HPDE6-E6E7 (cell line): ENCODE data around the gene GTF2A1L.
A peak's percentile ranks its signal among the peaks of the same experiment; 100 is the strongest.
"Not testable (repeated sequence)": the region's sequence is repeated elsewhere in the genome, so short reads cannot be mapped to it uniquely, and the experiment has no call there.

ENCODE experiments used
- DNase-seq: peaks from one replicate; pipeline ENCODE4 v3.0.0; 2011; ENCODE audit warnings: missing footprints; ENCODE audit errors: extremely low spot score

GTF2A1L gene, protein sequence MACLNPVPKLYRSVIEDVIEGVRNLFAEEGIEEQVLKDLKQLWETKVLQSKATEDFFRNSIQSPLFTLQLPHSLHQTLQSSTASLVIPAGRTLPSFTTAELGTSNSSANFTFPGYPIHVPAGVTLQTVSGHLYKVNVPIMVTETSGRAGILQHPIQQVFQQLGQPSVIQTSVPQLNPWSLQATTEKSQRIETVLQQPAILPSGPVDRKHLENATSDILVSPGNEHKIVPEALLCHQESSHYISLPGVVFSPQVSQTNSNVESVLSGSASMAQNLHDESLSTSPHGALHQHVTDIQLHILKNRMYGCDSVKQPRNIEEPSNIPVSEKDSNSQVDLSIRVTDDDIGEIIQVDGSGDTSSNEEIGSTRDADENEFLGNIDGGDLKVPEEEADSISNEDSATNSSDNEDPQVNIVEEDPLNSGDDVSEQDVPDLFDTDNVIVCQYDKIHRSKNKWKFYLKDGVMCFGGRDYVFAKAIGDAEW

DNA sequence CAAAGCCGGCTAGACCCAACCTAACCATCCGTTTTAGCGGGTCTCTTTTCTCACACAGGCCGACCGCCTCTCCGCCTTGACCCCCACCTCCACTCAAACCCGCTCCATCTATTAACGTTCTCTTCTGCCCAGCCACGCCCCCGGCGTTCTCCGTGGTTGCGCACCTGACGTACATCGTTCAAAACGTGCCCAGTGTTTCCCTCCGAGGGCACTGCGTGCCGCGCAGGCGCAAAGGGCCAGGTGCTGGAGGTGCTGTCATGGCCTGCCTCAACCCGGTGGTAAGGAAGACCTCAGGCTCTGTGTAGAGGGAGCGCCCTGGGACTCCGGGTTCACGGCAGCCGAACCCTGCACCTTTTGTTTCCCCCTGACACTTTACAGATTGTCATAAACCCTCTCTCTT, at the start of gene GTF2A1L:
TSS of gene GTF2A1L (plus strand) at position 239 of the 400 bp plus-strand sequence. CDS start at position 258, 19 bp downstream.
- DNase-seq = no peak

DNA sequence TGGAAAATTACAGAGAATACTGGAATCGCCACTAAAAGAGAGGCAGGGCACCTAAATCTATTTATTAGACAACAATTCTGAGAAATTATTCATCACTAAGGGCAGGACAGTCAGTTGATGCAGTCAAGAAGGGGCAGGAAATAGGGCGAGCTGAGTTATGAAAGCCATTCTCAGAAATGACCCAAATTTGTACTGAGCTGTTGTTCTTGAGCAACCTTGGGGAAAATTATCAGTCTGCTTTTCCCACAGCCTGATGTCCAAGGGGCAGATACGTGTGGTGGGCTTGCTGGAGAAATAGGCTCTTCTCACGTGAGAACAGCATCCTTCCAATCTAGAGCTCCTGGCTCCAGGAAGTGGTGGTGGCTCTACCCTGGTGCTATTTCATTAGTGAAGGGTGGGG, 49.1 kb upstream of the GTF2A1L start:
- DNase-seq = no peak

DNA sequence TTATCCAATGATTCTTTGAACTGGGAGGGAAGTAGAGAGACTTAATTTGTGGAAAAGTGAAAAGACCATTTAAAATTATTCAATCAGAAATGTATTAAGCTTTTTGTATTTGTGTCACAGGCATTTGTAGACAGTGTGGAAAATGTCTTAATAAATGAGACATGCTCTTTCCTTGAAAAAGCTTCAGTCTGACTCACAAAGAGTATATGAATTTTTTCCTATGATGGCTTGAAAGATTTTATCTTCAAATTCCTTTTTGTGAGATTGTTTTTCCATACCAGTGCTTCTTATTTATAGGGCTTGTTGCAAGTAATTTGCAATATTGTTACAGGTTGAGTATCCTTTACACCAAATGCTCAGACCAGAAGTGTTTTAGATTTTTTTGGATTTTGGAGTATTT, 48.2 kb upstream of the GTF2A1L start:
- no peak for DNase-seq

DNA sequence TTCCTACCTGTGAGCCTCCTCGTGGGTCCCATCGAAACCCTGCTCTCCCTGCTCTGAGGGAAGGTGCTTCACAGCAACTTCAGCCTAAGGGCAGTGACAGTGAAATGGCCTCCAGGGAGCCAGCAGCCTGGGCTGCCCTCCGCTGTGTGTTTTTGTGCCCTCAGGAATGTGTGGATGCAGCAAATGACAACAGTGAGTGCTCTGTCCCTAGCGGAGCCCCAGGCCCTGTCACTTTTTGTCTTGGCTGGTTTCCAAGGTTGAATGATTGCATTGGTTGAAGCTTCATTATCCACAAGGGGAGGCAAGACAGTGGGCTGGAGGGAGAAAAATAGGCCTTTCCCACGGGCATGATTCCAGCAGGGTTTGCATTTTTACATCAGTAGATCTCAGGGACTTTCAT, 44.8 kb upstream of the GTF2A1L start:
- DNase-seq = no peak

DNA sequence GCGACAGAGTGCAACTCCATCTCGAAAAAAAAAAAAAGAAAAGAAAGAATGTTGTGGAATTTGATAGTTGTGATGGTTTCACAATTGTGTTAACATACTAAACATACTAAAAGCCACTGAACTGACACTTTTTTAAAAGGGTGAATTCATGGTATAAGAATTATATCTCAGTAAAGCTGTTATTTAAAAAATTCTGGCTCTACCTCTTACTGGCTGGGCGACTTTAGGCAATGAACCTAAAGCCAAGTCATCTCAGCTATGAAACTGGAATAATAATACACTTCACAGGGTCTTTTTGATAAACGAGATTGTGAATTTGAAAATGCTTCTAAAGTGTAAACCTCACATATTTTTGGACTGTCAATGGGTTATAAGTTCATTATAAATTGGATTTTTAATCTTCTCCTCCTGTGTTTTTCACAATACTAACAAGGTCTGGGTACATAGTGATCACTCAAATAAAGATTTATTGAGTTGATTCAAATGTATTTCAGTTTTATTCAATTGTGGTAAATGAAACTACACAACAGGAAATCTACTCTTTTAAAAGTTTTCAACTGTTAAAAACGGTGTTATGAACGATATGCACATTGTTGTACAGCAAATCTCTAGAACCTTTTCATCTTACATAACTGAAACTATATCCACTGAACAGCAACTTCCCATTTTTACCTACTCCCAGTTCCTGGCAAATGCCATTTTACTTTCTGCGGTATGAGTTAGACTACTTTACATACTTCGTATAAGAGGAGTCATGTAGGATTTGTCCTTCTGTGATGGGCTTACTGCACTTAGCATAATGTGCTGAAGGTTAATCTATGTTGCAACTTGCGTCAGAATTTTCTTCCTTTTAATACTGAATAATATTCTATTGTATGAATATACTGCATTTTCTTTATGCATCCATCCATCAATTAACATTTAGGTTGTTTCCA, 43.0 kb upstream of the GTF2A1L start:
- no peak for DNase-seq

DNA sequence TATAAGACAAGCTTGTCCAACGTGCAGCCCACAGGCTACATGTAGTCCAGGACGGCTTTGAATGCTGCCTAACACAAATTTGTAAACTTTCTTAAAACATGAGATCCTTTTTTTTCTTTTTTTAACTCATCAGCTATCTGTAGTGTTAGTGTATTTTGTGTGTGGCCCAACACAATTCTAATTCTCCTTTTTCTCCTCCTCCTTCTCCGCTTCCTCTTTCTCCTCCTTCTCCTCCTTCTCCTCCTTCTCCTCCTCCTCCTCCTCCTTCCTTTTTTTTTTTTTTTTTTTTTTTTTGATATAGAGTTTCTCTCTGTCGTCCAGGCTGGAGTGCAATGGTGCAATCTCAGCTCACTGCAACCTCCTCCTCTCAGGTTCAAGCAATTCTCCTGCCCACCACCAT, 39.3 kb upstream of the GTF2A1L start:
- DNase-seq = no peak

DNA sequence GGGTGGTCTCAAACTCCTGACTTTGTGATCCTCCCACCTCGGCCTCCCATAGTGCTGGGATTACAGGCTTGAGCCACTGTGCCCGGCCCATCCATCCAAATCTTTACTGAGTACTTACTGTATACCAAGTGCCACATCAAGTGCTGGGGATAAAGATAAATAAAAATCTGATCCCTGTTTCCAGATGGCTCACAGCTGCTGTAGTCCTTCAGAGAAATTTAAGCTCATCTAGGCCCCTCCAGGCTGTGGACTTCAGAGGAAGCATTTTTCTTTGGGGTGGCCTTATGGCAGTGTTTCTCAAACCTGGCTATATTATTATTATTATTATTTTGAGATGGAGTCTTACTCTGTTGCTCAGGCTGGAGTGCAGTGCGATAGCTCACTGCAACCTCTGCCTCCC, 33.7 kb upstream of the GTF2A1L start:
- DNase-seq = no peak

DNA sequence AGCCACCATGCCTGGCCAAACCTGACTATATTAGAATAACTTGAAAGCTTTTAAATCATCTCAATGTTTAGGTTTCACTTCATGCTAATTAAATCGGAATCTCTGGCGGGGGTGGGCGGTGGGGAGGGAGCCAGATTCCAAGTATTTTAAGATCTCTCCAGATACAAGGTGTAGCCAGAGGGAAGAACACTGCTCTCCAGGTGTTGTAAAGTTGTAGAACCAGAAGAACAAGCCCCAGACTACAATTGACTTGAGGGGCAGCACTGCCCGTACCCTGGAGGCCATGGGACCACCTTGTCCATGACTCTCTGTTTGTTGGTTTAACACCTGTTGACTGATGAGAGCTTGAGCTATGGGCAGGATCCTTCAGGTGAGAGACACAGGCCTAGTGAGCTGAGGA, 33.1 kb upstream of the GTF2A1L start:
- DNase-seq = no peak

DNA sequence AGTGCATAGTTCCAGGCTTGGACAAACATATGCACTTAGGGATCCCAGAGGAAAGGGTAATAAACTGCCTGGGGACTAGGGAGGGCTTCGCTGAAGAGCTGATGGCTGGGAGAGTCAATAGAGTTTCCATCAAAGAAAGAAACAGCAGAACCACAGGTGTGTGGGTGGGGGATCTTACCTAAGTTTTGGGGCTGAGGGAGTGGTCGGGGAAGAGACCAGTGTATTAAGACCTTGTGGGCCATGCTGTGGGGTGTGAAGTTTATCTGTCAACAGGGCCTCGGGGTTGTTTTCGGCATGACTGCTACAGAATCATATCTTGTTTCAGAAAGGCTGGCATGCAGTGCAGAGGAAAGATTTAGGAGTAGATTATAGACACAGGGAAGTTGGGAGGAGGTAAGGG, 31.2 kb upstream of the GTF2A1L start:
- DNase-seq = no peak

DNA sequence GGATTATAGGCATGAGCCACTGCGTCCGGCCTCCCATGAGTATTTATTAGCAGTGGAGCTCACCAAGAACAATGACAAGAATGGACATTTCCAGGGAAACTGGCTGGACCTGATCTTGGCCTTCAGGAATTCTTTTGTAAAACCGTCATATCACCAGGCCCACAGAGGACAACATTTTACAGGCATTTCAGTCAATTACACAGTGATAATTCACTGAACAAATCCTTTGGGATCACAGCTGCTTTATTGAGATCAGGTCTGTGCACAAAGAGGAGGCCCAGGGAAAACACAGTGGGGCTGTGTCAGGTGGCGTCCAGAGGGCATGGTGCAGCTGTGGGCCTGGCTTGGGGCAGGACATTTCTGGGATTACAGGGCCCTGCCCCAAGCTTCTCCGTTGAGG, 30.1 kb upstream of the GTF2A1L start:
- no peak for DNase-seq

DNA sequence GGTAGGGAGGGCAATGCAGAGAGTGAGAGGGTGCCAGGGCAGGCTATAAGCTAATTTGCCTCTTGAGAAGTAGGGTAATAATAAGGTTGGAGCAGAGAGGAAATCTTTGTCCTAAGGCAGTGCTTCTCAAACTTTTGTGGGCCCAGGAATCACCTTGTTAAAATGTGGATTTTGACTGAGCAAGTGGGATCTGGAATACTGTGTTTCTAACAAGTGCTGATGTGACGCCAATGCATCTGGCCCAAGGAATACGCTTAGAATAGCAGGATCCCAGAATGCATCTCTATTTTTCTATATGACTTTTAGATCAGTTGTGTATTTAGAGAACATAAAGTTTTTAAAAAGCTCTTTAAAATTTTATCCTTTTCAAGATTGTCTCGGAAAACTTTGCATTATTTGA, 29.7 kb upstream of the GTF2A1L start:
- DNase-seq = no peak

DNA sequence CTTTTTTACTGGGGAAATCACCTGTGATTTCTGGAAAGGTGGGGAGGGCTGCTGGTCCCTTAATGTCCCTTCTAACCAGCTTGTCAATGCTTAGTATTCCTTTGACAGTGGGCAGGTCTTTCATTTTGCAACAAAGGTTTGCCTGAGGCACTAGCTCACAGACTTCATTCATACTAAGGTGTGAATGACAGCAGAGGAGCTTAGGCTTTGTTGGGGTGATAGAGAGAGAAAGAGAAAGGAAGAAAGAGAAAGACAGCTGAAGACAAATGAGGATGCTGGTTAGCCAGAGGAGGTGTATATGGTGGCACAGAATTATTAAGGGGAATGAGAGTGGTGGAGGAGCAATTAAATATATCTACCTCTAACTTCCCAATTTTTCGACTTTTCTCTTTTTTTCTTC, 28.9 kb upstream of the GTF2A1L start:
- DNase-seq = no peak

DNA sequence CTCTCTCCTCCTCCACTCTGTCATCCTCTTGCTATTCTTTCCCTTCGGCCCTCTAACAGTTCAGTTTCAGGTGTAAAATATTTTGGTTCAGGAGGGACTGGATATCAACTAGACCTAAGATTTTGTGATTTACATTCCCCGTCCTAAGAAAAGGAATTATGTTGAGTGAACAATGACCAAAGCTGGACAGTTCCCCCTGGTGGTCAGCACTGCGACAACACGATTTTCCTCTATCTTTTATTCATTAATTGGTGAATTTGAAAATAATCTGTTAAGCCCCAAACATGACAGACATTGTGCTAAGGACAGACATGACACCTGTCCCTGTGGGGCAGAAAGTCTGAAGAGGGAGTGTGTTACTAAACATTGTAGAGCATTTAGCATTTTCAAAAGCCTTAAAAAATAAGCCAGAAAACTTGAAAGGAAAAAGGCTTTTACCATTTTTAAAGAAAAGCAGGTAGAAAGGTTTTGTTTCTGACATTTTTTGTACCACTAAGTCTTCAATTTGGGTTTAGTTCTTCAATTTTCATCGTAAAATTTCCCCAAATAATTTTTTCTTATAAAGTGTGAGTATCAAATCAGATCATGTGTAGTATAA, 28.4 kb upstream of the GTF2A1L start:
- peak; percentile 26 for DNase-seq

DNA sequence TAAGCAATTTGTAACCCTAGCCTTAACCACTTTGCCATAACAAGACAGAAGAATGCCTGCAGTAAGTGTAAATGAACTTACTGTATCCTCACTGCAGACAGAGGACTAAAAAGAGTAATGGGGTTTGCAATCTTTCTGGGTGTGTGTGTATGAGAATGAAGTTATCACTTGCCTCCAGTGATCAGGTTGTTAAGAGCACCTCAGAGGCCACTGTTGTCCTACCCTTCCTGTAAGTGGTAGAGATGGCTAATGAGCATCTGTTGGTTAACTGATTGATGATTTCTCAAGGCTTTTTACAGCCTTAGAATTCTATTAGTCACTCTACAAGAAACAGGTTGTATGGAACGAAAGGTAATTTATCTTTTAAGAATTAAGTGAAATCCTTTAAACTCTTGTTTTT, 27.6 kb upstream of the GTF2A1L start:
- no peak for DNase-seq

DNA sequence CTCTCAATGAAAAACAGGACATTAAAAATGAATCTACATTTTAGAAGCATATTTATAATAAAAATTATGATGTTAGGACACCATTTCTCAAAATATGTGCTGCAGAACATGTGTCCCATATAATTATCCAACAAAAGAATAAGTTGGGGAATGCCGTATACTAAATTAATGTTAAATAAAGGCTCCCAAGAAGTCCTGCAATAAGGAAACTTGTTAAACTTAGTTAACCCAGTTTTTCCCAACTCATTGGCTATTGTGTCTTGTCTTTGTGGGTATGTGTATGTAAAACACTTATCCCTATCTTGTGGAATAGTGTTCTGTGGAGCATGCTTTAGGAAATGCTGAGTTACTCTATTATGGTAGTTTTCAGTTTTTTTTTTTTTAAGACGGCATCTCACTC, 25.6 kb upstream of the GTF2A1L start:
- no peak for DNase-seq

DNA sequence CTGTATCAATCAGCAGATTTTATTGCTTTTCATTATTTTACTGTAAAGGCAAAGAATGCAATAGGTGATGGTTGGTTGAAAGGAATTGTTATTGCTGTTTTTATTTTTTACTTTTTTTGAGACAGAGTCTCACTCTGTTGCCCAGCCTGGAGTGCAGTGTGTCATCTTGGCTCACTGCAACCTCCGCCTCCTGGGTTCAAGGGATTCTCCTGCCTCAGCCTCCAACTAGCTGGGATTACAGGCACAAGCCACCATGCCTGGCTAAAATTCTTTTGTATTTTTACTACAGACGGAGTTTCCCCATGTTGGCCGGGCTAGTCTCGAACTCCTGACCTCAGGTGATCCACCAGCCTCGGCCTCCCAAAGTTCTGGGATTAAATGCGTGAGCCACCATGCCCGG, 20.9 kb upstream of the GTF2A1L start:
- DNase-seq = not testable (repeated sequence)

DNA sequence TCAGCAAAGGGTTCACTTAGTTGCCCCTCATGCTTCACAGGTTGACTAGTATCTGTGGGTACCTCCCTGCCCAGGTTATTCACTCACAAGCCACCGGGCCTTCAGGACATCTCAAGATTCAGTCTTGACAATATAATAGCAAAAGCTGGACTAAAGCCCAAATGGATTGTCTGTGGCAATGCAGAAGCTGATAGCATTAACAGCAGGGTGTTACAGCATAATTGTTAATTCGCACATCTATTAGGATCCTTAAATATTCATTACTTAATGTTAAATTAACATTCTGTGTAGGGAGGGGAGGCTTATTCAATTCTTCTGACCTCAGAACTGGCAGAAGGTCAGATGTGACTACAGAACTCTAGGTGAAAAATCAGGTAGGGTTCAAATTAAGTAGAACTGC, 20.2 kb upstream of the GTF2A1L start:
- no peak for DNase-seq

DNA sequence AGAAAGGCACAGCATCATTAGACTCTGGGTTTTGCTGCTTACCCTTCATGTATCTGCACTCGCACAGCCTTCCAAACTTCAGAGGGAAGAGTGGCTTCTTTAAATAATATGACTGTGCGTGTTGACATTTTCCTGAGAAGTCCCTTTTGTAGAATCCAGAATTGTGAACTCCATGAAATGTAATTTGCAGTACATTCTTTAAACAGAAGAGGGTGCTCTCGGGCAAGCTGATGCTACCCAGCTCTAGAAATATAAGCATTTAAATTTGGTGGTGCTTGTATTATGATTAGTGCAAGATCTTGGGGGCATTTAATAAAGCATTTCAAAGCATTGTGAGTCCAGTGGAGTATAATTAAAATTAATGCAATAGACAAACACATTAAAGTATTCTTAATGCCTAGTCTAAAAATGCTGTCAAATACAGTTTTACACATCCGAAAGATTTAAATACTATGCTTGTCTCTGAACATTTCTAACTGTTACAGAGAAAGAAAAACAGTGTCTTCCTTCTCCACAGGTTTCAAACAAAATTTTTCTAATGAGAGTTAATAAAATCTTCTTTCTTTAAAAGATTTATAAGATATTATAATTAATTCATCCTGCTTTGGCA, 17.3 kb upstream of the GTF2A1L start:
- DNase-seq = no peak

DNA sequence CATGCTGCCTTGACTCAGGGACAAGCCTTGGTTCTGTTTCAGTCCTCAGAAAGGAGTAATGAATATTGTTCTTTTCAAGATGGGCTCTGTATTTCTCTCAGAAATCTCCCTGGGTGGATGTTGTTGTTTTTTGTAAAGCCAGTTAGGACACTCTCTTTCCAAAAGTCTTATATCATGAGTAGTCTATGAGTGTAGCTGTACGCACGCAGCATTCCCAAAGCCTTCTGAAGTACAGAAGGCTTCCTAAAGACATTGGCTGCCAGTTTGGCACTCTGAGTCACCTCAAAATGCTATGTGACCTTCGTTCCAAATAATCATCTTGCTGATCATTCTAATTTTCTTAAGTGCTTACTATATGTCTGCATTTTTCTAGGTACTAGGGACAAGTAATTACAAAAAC, 16.7 kb upstream of the GTF2A1L start:
- no peak for DNase-seq

DNA sequence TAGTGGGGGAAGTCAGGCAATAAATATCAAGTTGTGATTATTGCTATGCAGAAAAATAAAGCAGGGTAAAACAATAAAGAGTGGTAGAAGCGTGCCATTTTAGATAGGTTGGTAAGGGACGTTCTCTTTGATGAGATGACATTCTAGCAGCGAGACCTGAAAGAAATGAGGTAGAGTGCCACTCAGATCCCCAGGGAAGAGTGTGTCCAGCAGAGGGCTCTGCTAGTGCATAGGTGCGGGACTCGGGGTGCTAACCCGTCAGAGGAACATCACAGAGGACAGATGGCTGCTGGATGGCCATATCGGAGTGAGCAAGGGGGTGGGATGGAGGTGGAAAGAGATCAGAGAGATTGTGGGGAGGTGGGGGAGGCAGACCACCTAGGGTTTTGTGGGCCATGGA, 16.3 kb upstream of the GTF2A1L start:
- DNase-seq = peak; percentile 35

DNA sequence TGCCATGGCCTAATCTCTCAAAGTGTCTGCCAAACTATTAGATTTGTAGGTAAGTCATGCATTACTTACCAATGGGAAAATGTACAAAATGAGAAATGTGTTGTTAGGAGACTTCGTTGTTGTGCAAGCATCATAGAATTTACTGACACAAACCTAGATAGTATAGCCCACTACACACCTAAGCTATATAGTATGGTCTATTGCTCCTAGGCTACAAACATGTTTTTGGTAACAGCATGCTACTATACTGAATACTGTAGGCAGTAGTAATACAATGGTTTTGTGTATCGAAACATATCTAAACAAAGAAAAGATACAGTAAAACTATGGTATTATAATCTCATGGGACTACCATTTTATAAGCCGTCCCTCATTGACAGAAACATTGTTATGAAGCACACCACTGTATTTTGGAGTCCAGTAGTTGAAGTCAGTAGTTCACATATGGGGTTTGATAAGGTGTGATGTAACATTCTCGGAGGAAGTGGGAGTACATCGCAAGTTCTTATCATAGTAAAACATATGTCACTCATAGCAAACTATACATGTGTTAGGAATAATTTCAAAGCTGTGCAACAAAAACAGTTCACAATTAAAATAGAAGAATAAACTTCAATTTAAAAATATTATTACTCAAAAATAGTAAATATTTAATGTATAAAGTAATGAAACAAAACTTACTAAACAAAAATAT, 12.0 kb upstream of the GTF2A1L start:
- no peak for DNase-seq
